HUES48 (cell line): Measurements from ENCODE around the gene IGFL1.
"Not testable (repeated sequence)": the region's sequence is repeated elsewhere in the genome, so short reads cannot be mapped to it uniquely, and the experiment has no call there.

ENCODE experiments used
- H3K27ac ChIP-seq: one replicate; pipeline ENCODE4 v1.7.0; 2013; ENCODE audit warnings: low read depth, low read length, inconsistent platforms
- H3K27me3 ChIP-seq: 2 replicates; pipeline ENCODE4 v1.6.1; 2013; ENCODE audit warnings: mild to moderate bottlenecking, low read length; ENCODE audit not compliant: control insufficient read depth, insufficient read depth
- H3K36me3 ChIP-seq: 2 replicates; pipeline ENCODE4 v1.6.1; 2013; ENCODE audit warnings: low read length; ENCODE audit not compliant: control insufficient read depth, insufficient read depth
- H3K4me1 ChIP-seq: 2 replicates; pipeline ENCODE4 v1.6.1; 2013; ENCODE audit warnings: mild to moderate bottlenecking, low read length; ENCODE audit not compliant: control insufficient read depth, insufficient read depth
- H3K4me3 ChIP-seq: 2 replicates; pipeline ENCODE4 v1.5.1; 2013; ENCODE audit warnings: mild to moderate bottlenecking, low read depth, low read length
- H3K9ac ChIP-seq: 2 replicates; pipeline ENCODE4 v1.6.1; 2013; ENCODE audit warnings: mild to moderate bottlenecking, low read depth, low read length, moderate library complexity
- H3K9me3 ChIP-seq: 2 replicates; pipeline ENCODE4 v1.6.1; 2013; ENCODE audit warnings: low read length; ENCODE audit not compliant: control insufficient read depth, insufficient read depth

IGFL1 gene

GRCh38 chr19:46229442-46229841 lies at the start of gene IGFL1:
Gene IGFL1 (plus strand): TSS chr19:46229742. CDS start chr19:46229775, 33 bp downstream.
- H3K4me1 ChIP-seq: no peaks in the 10 kb centered on the region
- H3K4me3 ChIP-seq: no peak within 1 kb of the TSS
- no peak within 1 kb of the TSS for H3K27ac ChIP-seq
- H3K27me3 ChIP-seq: no peaks in the 10 kb centered on the region
- H3K36me3 ChIP-seq: no peaks in the 10 kb centered on the region
- H3K9me3 ChIP-seq: no peaks in the 10 kb centered on the region
- H3K9ac ChIP-seq: no peak within 1 kb of the TSS

GRCh38 chr19:46180701-46181387 lies 48.7 kb upstream of the IGFL1 start:
- Histone ChIP-seq H3K4me3 (no peak overlapping the region), H3K27me3 (no peaks in the 10 kb centered on the region), H3K27ac (no peak overlapping the region), H3K9ac (no peak overlapping the region), H3K4me1 (no peaks in the 10 kb centered on the region), H3K36me3 (no peaks in the 10 kb centered on the region), H3K9me3 (no peaks in the 10 kb centered on the region)

- no peaks in the 10 kb centered on the region for H3K27me3 ChIP-seq
Measured at GRCh38 chr19:46181388-46181779, 48.2 kb upstream of the IGFL1 start.

GRCh38 chr19:46182476-46182875 lies 47.1 kb upstream of the IGFL1 start:
- no peak overlapping the region for H3K27ac ChIP-seq
- no peaks in the 10 kb centered on the region for H3K27me3 ChIP-seq
- H3K36me3 ChIP-seq: no peaks in the 10 kb centered on the region
- H3K4me3 ChIP-seq: no peak overlapping the region
- H3K4me1 ChIP-seq: no peaks in the 10 kb centered on the region
- no peak overlapping the region for H3K9ac ChIP-seq
- H3K9me3 ChIP-seq: no peaks in the 10 kb centered on the region

More at GRCh38 chr19:46181388-46181779, 48.2 kb upstream of the IGFL1 start:
- Histone ChIP-seq H3K36me3 (no peaks in the 10 kb centered on the region), H3K9me3 (no peaks in the 10 kb centered on the region), H3K4me1 (no peaks in the 10 kb centered on the region), H3K4me3 (no peak overlapping the region), H3K27ac (no peak overlapping the region), H3K9ac (no peak overlapping the region)

- H3K27ac ChIP-seq, H3K4me1 ChIP-seq, H3K27me3 ChIP-seq, H3K9me3 ChIP-seq, H3K4me3 ChIP-seq, H3K9ac ChIP-seq, H3K36me3 ChIP-seq: not testable (repeated sequence)
Measured at GRCh38 chr19:46184775-46185710, 44.5 kb upstream of the IGFL1 start.

- Histone ChIP-seq H3K4me1 (no peaks in the 10 kb centered on the region), H3K4me3 (no peak overlapping the region), H3K27me3 (no peaks in the 10 kb centered on the region), H3K36me3 (no peaks in the 10 kb centered on the region), H3K27ac (no peak overlapping the region), H3K9me3 (no peaks in the 10 kb centered on the region), H3K9ac (no peak overlapping the region)
Measured at GRCh38 chr19:46186101-46186716, 43.3 kb upstream of the IGFL1 start.

- Histone ChIP-seq H3K27me3 (no peaks in the 10 kb centered on the region), H3K36me3 (no peaks in the 10 kb centered on the region), H3K4me3 (no peak overlapping the region), H3K9me3 (no peaks in the 10 kb centered on the region), H3K4me1 (no peaks in the 10 kb centered on the region), H3K27ac (no peak overlapping the region), H3K9ac (no peak overlapping the region)
Measured at GRCh38 chr19:46186717-46187101, 42.8 kb upstream of the IGFL1 start.

- Histone ChIP-seq H3K4me1 (no peaks in the 10 kb centered on the region), H3K27me3 (no peaks in the 10 kb centered on the region)
Measured at GRCh38 chr19:46189971-46190888, 39.3 kb upstream of the IGFL1 start.

GRCh38 chr19:46191356-46191755 lies 38.2 kb upstream of the IGFL1 start:
- H3K27me3 ChIP-seq: no peaks in the 10 kb centered on the region
- no peak overlapping the region for H3K4me3 ChIP-seq
- no peaks in the 10 kb centered on the region for H3K36me3 ChIP-seq
- no peaks in the 10 kb centered on the region for H3K9me3 ChIP-seq
- no peak overlapping the region for H3K9ac ChIP-seq
- no peak overlapping the region for H3K27ac ChIP-seq
- no peaks in the 10 kb centered on the region for H3K4me1 ChIP-seq

More at GRCh38 chr19:46189971-46190888, 39.3 kb upstream of the IGFL1 start:
- no peak overlapping the region for H3K27ac ChIP-seq
- H3K4me3 ChIP-seq: no peak overlapping the region
- H3K36me3 ChIP-seq: no peaks in the 10 kb centered on the region
- H3K9me3 ChIP-seq: no peaks in the 10 kb centered on the region
- no peak overlapping the region for H3K9ac ChIP-seq

- Histone ChIP-seq H3K9ac (no peak overlapping the region), H3K4me3 (no peak overlapping the region), H3K4me1 (no peaks in the 10 kb centered on the region), H3K27me3 (no peaks in the 10 kb centered on the region), H3K27ac (no peak overlapping the region), H3K36me3 (no peaks in the 10 kb centered on the region), H3K9me3 (no peaks in the 10 kb centered on the region)
Measured at GRCh38 chr19:46191972-46192371, 37.6 kb upstream of the IGFL1 start.
